Stimulated activated CD4-positive, alpha-beta T cell treated with anti-CD3 and anti-CD28 coated beads, Interleukin-2, amount 100 ng/mL, for 48 hours (primary cell): ENCODE results near the gene SUSD4.
A peak's percentile ranks its signal among the peaks of the same experiment; 100 is the strongest.
"Not testable (repeated sequence)": the region's sequence is repeated elsewhere in the genome, so short reads cannot be mapped to it uniquely, and the experiment has no call there.

ENCODE experiments used
- DNase-seq, 2 donors: peaks; one replicate each; pipeline ENCODE4 v3.0.0-alpha.2; 2020

The SUSD4 gene

GRCh38 chr1:223363856-223364684, at the start of gene SUSD4:
TSS of gene SUSD4 (minus strand) at chr1:223364176. CDS start at chr1:223363425, 751 bp downstream.
- DNase-seq, result peak; percentile 32 to 38

GRCh38 chr1:223413216-223413615, 49.2 kb upstream of the SUSD4 start:
- DNase-seq, result no peak

- DNase-seq, result no peak
Observed at GRCh38 chr1:223411710-223412109, 47.7 kb upstream of the SUSD4 start.

GRCh38 chr1:223411309-223411708, 47.3 kb upstream of the SUSD4 start:
- DNase-seq, result no peak

GRCh38 chr1:223410036-223410435, 46.1 kb upstream of the SUSD4 start:
- no peak for DNase-seq

- no peak for DNase-seq
Observed at GRCh38 chr1:223405507-223405906, 41.5 kb upstream of the SUSD4 start.

GRCh38 chr1:223403184-223403815, 39.3 kb upstream of the SUSD4 start:
- DNase-seq, result no peak

GRCh38 chr1:223402790-223403142, 38.8 kb upstream of the SUSD4 start:
- no peak for DNase-seq

GRCh38 chr1:223401873-223402789, 38.2 kb upstream of the SUSD4 start:
- DNase-seq, result no peak

- DNase-seq, result not testable (repeated sequence)
Observed at GRCh38 chr1:223399393-223399792, 35.4 kb upstream of the SUSD4 start.

- no peak for DNase-seq
Observed at GRCh38 chr1:223394706-223395105, 30.7 kb upstream of the SUSD4 start.

GRCh38 chr1:223394242-223394641, 30.3 kb upstream of the SUSD4 start:
- DNase-seq, result no peak

GRCh38 chr1:223393275-223394214, 29.6 kb upstream of the SUSD4 start, which contains the start of gene CCDC185:
TSS of gene CCDC185 (plus strand) at chr1:223393415. CDS start at chr1:223393476, 61 bp downstream.
- no peak for DNase-seq

- no peak for DNase-seq
Observed at GRCh38 chr1:223390618-223391017, 26.6 kb upstream of the SUSD4 start.

- DNase-seq, result no peak
Observed at GRCh38 chr1:223386013-223386412, 22.0 kb upstream of the SUSD4 start.

GRCh38 chr1:223378754-223379153, 14.8 kb upstream of the SUSD4 start:
- no peak for DNase-seq

- no peak for DNase-seq
Observed at GRCh38 chr1:223374064-223374610, 10.2 kb upstream of the SUSD4 start.

GRCh38 chr1:223364685-223365382, 858 bp upstream of the SUSD4 start:
- no peak for DNase-seq

- peak in 1 of 2 donors; percentile 6 for DNase-seq
Observed at GRCh38 chr1:223363057-223363855, 720 bp downstream of the SUSD4 start.

GRCh38 chr1:223358826-223359225, 5.2 kb downstream of the SUSD4 start:
- no peak for DNase-seq
